Measurements from ENCODE around the gene KAT14. TPM values are rescaled to one million over a fixed set of nuclear protein-coding genes. Genes with fewer than 3 reads are reported as not detected.

Gene KAT14
- total RNA-seq, 1 donor: 17.4 TPM

GRCh38 chr20:18132663-18133062 lies 5.0 kb upstream of the KAT14 start:
- no peak for TF ChIP-seq CTCF (IDR thresholded peaks at IDR 0.05; ENCODE audit: extremely low read depth, low read depth, low read length)
- Histone ChIP-seq H3K27me3 (ENCODE audit: insufficient read depth, low read length) (no peaks in the 10 kb centered on the region), H3K4me1 (ENCODE audit: insufficient read depth, low read length) (peaks cover 5% of the 10 kb centered on the region), H3K9me3 (ENCODE audit: low read depth, low read length) (no peaks in the 10 kb centered on the region), H3K36me3 (ENCODE audit: insufficient read depth, low read length) (no peaks in the 10 kb centered on the region), H3K4me3 (ENCODE audit: insufficient read depth, low read length) (no peak overlapping the region), H3K79me2 (ENCODE audit: insufficient read depth, low read length) (no peaks in the 10 kb centered on the region), H3K27ac (ENCODE audit: low read depth, low read length) (no peak overlapping the region), H2AFZ (ENCODE audit: low read length) (no peak overlapping the region), H3K4me2 (ENCODE audit: insufficient read depth, low read length) (no peak overlapping the region), H4K20me1 (ENCODE audit: insufficient read depth, low read length) (no peaks in the 10 kb centered on the region)
- no peak for DNase-seq (ENCODE audit: insufficient read length, low spot score, missing footprints)

- Histone ChIP-seq H3K4me1 (ENCODE audit: insufficient read depth, low read length) (peaks cover 12% of the 10 kb centered on the region), H2AFZ (ENCODE audit: low read length) (no peak overlapping the region), H3K9me3 (ENCODE audit: low read depth, low read length) (no peaks in the 10 kb centered on the region), H4K20me1 (ENCODE audit: insufficient read depth, low read length) (no peaks in the 10 kb centered on the region), H3K79me2 (ENCODE audit: insufficient read depth, low read length) (peaks cover 12% of the 10 kb centered on the region), H3K4me2 (ENCODE audit: insufficient read depth, low read length) (no peak overlapping the region), H3K27me3 (ENCODE audit: insufficient read depth, low read length) (no peaks in the 10 kb centered on the region), H3K27ac (ENCODE audit: low read depth, low read length) (no peak overlapping the region), H3K4me3 (ENCODE audit: insufficient read depth, low read length) (no peak overlapping the region), H3K36me3 (ENCODE audit: insufficient read depth, low read length) (no peaks in the 10 kb centered on the region)
- no peak for TF ChIP-seq CTCF (IDR thresholded peaks at IDR 0.05; ENCODE audit: extremely low read depth, low read depth, low read length)
- DNase-seq (ENCODE audit: insufficient read length, low spot score, missing footprints): peak; percentile 68
Observed at GRCh38 chr20:18133962-18134361, 3.7 kb upstream of the KAT14 start.

- TF ChIP-seq CTCF (IDR thresholded peaks at IDR 0.05; ENCODE audit: extremely low read depth, low read depth, low read length): no peak
- peaks cover 3% of the 10 kb centered on the region for H4K20me1 ChIP-seq (ENCODE audit: insufficient read depth, low read length)
- H3K4me2 ChIP-seq (ENCODE audit: insufficient read depth, low read length): peak overlapping the region; percentile 95
- peak overlapping the region; percentile 90 for H3K4me3 ChIP-seq (ENCODE audit: insufficient read depth, low read length)
- no peaks in the 10 kb centered on the region for H3K9me3 ChIP-seq (ENCODE audit: low read depth, low read length)
- DNase-seq (ENCODE audit: insufficient read length, low spot score, missing footprints): no peak
- no peaks in the 10 kb centered on the region for H3K27me3 ChIP-seq (ENCODE audit: insufficient read depth, low read length)
- H3K36me3 ChIP-seq (ENCODE audit: insufficient read depth, low read length): peaks cover 10% of the 10 kb centered on the region
- H3K4me1 ChIP-seq (ENCODE audit: insufficient read depth, low read length): peaks cover 17% of the 10 kb centered on the region
- H3K79me2 ChIP-seq (ENCODE audit: insufficient read depth, low read length): peaks cover 47% of the 10 kb centered on the region
- H2AFZ ChIP-seq (ENCODE audit: low read length): peak overlapping the region; percentile 100
- peak overlapping the region; percentile 79 for H3K27ac ChIP-seq (ENCODE audit: low read depth, low read length)
Observed at GRCh38 chr20:18138266-18138582, 561 bp downstream of the KAT14 start.

- DNase-seq (ENCODE audit: insufficient read length, low spot score, missing footprints): no peak
- Histone ChIP-seq H3K79me2 (ENCODE audit: insufficient read depth, low read length) (peaks cover 47% of the 10 kb centered on the region), H4K20me1 (ENCODE audit: insufficient read depth, low read length) (peaks cover 3% of the 10 kb centered on the region), H3K4me1 (ENCODE audit: insufficient read depth, low read length) (peaks cover 17% of the 10 kb centered on the region), H3K27me3 (ENCODE audit: insufficient read depth, low read length) (no peaks in the 10 kb centered on the region), H3K4me2 (ENCODE audit: insufficient read depth, low read length) (peak overlapping the region; percentile 95), H3K9me3 (ENCODE audit: low read depth, low read length) (no peaks in the 10 kb centered on the region), H3K4me3 (ENCODE audit: insufficient read depth, low read length) (peak overlapping the region; percentile 90), H3K36me3 (ENCODE audit: insufficient read depth, low read length) (peaks cover 12% of the 10 kb centered on the region), H2AFZ (ENCODE audit: low read length) (peak overlapping the region; percentile 100), H3K27ac (ENCODE audit: low read depth, low read length) (peak overlapping the region; percentile 79)
- no peak for TF ChIP-seq CTCF (IDR thresholded peaks at IDR 0.05; ENCODE audit: extremely low read depth, low read depth, low read length)
Observed at GRCh38 chr20:18138639-18139583, 1.2 kb downstream of the KAT14 start.
